Activated CD8-positive, alpha-beta memory T cell treated with anti-CD3 and anti-CD28 coated beads for 1 hour (primary cell): ENCODE measurements around the gene ABHD17A.
"Not testable (repeated sequence)": the region's sequence is repeated elsewhere in the genome, so short reads cannot be mapped to it uniquely, and the experiment has no call there.

Experiments used
- DNase-seq, 2 donors: peaks; one replicate each; pipeline ENCODE4 v3.0.0-alpha.2; 2020; ENCODE audit warnings: low read depth in 1 of 2; ENCODE audit errors: extremely low read depth in 1 of 2

Gene ABHD17A

DNA sequence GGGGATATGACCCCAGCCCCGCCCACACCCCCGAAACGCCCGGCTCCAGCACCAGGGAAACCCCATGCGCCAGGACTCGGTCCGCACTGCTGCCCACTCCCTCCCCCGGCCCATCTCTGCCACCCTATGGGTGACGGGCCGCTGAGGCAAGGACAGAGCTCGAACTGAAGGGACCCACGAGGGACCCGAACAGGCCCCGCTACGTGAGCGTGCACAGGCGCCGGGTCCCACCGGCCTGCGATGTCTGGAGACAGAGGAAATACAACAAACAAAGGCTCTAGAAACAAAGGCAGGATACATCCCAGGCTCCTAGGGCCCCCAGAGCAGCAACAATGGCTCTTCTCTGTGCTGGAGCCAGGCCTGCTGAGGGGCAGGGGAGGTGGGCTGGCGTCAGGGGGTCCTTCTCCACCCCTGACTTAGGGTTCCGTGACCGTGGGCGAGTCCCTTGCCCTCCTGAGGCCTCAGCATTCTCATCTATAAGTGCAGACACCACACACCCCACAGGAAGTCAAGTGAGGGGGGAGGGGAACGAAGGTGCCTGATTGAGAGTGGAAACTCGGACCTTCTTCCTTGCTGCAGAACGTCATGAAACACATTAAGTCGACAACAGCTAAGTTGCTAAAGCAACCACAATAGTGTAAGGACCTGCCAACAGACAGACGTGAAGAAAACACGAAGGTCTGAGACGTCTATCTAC lies 3.1 kb downstream of the ABHD17A start:
- DNase-seq = peak; percentile 58 to 76

DNA sequence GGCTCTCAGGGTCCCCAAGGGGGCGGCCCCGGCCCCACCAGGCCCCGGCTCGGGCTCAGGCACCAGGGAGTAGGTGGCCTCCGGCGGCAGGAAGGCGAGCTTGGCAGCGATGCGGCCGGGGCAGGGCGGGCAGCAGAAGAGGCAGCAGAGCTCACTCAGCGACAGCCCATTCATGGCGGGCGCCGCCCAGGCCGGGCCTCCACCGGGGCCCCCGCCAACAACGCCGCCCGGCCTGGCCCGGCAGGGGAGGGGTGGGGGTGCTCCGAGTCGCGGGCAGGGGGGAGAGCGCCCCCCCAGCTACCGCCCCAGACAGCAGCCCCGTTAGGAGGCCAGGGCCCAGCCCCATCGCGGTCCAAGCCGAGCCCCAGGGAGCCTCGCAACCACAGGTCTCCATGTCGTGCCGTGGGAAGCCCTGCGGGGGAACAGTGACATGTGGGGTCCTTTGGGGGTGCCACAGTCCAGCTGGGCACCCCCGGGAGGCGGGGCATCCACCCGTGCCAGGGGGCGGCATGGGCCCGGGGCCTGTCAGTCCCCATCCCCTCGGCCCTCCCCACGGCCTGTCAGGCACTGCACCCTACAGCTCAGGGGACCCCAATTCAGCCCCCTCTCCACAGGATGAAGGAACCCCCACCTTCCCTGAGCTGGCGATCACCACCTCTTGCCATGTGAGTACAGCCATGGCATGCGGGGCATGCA lies 3.8 kb downstream of the ABHD17A start:
- not testable (repeated sequence) for DNase-seq

DNA sequence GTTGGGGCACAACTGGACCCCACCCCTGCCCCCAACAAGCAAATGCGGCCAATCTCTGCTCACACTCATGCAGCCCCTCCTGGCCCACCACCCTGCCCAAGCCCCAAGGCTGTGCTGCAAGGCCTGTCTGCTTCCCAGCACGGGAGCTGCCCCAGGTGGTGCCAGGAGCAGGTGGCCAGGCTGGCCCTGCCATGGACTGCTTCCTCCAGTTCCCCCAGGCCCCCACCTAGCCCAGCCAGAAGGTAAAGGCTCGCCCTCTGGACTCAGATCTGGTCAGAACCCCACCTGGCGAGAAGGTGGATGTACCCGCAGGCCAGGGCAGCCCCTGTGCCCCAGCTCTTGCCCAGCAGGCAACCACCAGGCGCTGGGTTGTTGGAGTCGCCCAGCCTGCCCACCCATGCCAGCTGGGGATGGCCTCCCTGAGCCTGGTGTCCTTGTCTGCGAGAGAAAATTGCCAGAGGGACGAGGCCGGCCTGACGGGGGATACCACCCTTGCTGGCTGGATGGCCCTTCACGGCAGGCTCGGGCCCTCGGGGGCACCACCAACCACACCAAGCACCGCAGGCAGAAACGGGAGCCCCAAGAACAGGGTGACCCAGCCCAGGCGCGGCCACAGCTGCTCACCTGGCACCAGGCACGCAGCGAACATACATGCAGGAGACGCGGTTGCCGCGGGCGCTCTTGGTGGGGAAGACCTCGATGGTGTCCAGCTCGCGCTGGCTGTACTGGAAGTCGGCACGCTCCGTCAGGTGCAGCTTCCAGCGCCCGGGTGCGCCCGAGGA lies 4.5 kb downstream of the ABHD17A start:
- no peak for DNase-seq

DNA sequence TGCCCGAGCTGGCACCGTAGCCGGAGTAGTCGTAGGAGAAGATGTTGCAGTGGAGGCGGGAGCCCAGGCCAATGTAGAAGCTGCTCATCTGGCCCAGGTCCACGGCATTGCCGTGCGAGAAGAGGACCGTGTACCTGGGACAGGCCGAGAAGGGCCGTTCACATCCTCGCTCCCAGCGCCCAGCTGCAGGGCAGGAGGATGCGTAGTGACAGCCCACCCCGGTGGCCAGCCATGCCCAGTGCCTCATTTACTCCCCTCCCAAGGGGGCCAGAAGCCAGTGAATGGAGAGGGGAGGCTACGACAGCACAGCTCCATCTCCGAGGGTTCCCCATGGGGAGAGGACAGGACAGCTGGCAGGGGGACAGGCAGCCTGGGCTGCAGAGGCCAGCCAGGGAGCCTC lies 5.3 kb downstream of the ABHD17A start:
- DNase-seq = not testable (repeated sequence)

DNA sequence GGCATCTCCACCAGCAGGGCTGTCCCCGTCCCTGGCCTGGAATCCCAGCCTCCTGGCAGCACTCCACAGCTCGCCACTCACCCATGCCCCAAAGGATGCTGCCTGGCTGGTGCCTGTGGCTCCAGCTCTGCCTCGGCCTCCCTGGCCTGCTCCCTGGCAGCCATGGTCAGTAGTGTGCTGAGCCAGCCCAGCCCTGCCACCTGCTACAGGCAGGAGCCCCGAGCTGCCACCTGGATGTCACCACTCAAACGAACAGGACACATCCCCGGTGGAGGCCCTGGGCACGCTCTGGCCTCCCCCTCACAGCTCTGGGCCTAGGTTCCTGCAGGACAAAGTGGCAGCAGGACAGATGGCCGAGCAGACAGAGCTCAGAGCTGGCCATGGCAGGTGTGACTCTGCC lies 6.7 kb downstream of the ABHD17A start:
- not testable (repeated sequence) for DNase-seq

DNA sequence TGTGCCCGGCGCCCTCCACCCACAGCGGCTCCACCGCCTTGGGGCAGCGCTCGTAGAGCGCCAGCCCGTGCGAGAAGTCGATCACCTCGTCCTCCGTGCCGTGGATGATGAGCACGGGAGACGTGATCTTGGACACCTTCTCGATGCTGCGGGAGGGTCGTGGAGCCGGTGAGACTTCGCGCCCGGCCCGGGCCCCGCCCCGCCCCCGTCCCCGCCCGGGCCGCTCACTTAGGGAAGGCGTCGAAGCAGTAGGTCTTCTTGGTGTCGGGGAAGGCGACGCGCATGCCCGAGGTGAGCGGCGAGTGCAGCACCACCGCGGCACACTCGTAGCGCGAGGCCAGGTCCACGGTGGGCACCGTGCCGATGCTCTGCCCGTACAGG lies 8.0 kb downstream of the ABHD17A start:
- DNase-seq = not testable (repeated sequence)

DNA sequence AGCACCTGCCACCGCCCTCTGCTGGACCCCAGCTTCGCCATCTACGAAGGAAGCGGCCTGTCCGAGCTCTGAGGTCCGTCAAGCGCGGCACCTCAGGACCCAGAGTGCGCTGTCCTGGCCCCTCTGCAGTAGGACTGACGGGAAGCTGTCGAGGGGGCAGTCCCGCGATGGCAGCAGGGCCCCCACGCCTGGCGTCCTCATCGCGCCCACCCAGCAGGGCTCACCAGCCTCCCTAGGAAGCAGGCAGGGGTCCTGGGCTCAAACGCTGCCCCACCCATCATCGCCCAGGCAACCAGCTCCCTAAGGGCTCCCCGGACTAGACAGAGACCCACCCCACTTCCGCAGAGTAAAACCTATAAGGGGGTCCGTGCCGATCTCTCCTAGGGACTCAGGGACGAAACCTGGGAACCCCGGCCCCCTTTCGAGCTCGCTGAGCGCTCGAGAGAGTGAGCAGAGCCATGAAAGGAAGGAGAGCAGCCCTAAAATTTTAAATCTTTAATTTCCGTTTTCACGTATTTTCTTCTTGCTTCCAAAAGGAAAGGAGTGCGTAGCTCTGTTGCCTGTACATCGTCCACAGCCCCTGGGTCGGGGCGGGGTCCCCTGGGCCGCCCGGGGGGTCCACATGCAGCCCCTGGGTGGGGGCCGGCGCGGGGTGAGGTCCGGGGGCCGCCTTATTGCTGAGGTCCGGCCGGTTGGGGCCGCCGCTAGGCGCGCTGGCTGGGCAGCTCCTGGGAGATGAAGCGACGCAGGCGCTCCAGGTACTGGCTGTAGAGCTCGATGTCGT lies 8.6 kb downstream of the ABHD17A start:
- not testable (repeated sequence) for DNase-seq

DNA sequence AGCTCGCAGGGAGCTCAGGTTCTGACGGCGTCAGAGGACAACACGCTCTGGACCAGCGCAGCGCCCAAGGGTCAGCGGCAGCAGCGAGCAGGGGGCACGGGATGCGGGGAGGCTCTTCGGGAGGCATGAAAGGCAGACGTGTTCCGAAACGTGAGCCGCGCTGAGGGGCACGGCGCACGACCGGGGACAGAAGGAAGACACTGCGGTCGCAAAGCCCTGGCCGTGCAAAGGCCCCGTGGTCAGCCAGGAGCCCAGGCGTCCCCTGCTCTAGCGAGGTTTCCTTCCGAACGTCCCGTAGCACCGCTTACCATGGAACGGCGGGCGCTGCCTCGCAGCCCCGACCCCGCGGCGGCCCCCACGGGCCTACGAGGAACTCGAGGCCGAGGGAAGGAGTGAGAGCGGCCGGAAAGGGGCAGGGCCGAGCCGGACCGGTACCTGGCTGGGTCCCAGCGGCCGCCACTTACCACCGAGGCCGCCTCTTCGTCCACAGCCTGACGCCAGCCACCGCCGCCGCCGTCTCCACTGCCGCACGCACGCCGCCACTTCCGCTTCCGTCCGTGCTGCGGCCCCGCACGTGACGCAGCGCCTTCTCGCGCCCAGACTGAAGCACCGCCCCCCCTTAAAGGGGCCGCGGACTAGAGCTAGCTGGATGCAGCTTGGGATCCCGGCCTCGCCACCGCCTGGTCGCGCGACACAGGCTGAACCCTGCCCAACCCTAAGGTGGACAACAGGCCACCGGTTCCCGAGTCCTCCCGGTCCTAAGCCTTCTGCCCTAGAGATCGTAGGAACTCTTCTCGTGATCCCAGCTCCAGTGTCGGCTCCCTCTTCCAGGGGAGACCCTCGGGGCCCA lies 9.4 kb downstream of the ABHD17A start:
- DNase-seq = peak in 1 of 2 donors; percentile 77

DNA sequence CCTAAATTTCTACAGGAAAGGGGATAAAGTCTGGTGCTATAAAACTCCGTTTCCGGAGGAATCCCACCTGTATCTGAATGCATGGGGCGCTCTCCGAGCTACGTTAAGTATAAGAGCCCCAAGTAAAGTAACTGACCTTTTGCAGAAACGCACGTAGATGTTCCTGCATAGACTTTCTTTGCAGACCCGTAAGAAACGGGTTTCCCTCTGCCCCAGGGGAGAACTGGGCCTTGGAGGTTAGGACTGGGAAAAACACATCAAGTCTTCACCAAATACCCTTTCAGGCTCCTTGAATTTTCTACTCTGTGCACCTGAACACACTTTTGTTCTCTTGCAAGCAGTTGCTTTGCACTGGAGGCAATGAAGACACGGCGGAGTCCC lies 10.0 kb downstream of the ABHD17A start:
- DNase-seq = not testable (repeated sequence)

DNA sequence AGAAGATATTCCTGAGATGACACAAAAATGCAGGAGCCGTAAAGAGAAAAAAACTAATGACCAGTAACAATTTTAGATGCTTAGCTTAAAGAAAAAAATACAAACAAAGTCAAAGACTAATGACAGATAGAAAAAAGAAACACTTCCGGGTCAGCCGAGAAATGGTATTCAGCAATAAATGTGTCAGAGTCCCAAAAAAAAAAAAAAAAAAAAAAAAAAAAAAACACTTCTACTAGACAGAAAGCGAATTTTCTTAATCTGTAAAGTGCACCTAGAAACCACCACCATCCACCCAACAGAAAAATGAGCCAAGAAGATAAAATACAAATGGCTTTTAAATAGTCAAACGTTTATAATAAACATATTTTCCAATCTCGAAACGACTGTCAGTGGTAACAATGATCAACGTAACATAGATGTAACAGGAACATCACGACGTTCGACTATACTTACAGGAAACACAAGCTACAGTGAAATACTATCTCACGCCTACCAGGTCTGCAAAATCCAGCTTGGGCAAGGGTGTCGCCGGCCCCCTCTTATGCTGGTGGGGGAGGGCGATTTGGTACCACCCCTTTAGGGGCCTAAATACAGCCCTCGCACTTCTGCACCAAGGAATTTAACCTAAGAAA lies 10.6 kb downstream of the ABHD17A start:
- DNase-seq = no peak

DNA sequence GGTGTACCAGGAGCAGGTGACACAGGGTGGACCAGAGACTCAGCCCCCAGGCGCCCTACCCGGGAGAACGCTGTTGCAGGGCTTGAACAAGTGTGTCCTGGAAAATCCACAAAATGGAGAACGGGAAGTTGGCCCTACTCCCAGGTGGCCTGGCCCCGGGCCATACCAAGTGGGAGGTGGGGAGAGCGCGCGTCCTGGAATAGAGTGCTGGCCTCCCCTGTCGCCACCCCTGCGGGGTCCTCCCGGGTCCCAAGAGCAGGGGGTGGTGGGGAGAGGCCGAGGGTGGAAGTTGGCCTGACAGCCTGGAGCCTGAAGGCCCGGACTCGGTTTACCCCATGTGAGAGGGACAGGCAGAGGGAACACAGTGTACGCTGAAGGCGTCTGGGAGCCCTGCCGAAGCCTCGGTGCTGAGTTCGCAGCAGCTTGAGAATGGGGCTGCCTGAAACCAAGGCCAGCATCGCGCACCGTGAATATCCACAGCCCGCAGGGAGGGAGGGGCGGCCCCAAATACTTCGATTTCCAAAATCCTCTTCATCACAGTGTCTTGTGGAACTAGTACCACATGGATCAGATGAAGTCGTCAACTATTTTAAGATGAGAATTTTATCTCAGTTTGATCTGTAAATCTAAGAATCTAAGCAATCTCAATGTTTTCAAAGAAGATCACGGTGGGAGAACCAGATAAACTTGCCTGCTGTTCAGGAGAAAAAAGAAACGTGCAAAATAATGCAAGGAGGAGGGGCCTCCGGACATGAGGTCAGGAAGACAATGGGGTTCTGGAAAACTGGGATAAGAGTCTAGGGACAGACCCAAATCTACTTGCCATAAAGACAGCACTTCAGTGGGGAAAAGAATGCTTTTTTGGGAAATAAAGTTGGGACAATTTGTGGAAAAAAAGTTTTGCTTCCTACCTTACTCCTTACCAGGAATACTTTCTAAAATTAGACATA lies 11.5 kb downstream of the ABHD17A start:
- DNase-seq = no peak

DNA sequence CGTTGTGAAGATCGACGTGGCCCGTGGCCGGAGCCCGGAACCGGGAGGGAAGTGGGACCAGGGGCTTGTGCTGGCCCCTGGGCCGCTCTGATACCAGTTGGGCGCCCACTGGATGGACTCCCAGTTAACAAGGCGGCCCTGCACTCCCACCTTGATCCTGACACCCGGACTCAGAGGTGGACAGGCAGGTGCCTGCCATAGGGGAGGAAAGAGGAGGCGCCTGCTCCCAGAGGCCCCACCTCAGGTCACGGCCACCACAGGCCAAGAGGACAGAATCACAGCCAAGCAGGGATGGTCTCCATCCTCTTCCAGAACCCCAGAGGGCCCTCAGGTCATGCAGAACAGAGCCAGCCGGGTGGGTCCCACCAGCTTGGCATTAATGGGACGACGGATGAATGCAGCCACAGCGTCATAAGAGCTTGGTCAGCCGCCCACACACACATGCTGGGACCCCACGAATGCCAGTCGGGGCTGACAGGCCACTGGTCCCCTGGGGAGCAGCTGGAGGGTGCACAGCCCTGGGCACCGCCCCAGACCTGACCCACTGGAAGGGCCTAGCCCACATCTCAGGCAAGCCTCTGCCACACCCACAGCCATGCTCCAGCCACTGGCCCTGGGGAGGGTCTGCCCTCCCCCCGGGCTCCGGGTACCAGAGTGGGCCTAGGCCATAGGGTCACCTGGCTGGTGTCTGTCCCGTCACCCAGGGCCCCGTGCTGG lies 12.3 kb downstream of the ABHD17A start:
- DNase-seq = no peak

DNA sequence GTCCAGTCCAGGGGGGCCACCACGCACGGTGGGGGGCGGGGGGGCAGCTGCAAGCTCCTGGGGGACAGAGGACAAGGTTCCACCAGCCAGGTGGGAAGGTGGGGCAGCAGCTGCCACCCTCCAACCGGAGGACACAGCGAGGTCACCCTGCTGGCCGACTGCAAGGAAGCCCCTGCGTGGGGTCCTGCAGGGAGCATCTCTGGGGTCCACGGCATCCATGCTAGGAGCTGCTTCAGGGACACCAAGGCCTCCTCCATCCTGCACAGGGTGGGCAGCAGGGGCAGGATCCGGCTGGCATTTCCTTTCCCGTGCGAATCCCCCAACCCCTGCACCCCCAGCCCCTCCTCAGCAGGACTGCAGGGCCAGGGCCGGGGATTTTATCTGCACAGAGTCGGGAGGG lies 13.7 kb downstream of the ABHD17A start:
- no peak for DNase-seq

DNA sequence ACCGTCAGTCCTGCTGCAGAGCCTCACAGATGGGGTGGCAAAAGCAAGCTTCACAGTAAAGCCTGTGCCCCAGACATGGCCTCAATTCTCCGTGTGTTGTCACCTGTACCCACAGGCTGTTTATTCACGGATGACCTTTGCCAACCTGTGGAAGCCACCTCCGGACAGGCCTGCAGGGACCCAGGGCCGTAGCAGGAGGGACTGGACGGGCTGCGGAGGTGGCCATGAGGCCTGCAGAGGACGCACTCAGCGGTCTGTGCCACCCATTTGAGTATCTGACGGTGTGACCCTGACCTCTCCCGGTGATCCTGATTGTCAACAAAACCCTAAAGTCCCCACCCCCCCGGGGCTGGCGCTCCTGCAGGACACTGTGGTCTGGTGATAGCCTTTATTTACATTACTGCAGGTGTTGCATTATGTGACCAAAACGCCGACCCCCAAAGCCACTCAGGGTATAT lies 14.1 kb downstream of the ABHD17A start:
- no peak for DNase-seq

DNA sequence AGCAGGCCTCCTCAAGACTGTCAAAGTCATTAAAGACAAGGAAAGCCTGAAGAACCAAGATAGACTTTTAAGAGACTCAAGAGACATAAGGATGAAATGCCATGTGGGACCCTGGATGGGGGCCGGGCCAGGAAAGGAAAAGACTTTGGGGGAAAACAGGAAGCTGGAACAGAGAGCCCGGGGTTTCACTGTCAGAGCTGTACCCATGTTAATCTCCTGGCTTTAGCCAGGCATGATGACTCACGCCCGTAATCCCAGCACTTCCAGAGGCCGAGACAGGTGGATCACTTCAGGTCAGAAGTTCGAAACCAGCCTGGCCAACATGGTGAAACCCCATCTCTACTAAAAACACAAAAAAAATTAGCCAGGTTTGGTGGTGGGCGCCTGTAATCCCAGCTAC lies 16.3 kb downstream of the ABHD17A start:
- DNase-seq = no peak

DNA sequence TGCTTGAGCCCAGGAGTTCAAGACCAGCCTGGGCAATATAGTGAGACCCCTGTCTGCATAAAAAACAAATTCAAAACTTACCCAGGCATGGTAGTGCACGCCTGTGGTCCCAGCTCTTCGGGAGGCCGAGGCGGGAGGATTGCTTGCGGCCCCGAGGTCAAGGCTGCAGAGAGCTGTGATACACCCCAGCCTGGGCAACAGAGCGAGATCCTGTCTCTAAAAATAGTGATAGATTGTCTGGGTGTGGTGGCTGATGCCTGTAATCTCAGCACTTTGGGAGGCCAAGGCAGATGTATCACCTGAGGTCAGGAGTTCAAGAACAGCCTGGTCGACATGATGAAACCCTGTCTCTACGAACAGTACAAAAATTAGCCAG lies 18.0 kb downstream of the ABHD17A start:
- no peak for DNase-seq

DNA sequence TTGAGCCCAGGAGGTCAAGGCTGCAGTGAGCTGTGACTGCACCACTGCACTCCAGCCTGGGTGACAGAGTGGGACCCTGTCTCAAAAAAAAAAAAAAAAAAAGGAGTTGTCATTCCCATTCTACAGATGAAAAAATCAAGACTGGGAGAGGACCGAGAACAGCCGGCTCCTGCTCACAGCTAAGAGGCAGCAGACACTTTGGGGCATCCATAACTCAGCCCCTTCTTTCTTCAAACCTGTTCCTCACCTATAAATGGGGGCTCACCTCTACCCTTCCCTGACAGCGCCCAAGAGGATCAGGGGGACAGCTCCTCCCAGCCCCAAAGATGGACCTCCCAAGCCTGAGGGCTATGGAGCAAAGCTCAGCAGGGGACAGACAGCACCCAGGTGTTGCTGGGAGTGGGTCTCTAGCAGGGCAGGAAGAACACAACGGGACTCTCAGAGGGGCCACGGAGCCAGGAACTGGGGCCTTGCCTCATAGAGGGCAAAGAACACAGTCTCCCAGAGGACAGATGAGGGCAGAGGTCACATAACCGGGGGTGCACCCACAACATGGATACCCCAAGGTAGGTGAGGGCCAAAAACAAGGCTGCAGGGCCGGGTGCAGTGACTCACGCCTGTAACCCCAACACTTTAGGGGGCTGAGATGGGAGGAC lies 18.5 kb downstream of the ABHD17A start:
- no peak for DNase-seq
